Loucy (cell line): ENCODE data around the gene TADA1.
A peak's percentile ranks its signal among the peaks of the same experiment; 100 is the strongest.

Experiments used
- H2AFZ ChIP-seq: fragments of 200-600 bp; sonication (generic); 2 replicates; pipeline ENCODE4 v1.6.0; 2016; ENCODE audit warnings: antibody characterized with exemption, mild to moderate bottlenecking, low read length, moderate library complexity
- H3F3A ChIP-seq: fragments of 200-600 bp; 2 replicates; pipeline ENCODE4 v1.6.0; 2016; ENCODE audit warnings: antibody characterized with exemption, low read depth, mild to moderate bottlenecking
- H3K27me3 ChIP-seq: fragments of 200-600 bp; sonication (generic); 2 replicates; pipeline ENCODE4 v1.6.1; 2014; ENCODE audit warnings: low read length, mild to moderate bottlenecking; ENCODE audit not compliant: insufficient read depth, poor library complexity, severe bottlenecking
- H3K36me3 ChIP-seq: fragments of 200-600 bp; sonication (generic); 2 replicates; pipeline ENCODE4 v1.6.1; 2016; ENCODE audit warnings: low read length; ENCODE audit not compliant: insufficient read depth
- H3K4me1 ChIP-seq: fragments of 200-600 bp; sonication (generic); 2 replicates; pipeline ENCODE4 v1.5.1; 2014; ENCODE audit warnings: low read length, mild to moderate bottlenecking; ENCODE audit not compliant: insufficient read depth, poor library complexity, severe bottlenecking
- H3K4me2 ChIP-seq: fragments of 200-600 bp; sonication (generic); 2 replicates; pipeline ENCODE4 v1.6.0; 2014; ENCODE audit warnings: antibody characterized with exemption, low read length, low read depth, mild to moderate bottlenecking; ENCODE audit not compliant: poor library complexity, severe bottlenecking
- H3K4me3 ChIP-seq: fragments of 200-600 bp; sonication (generic); 2 replicates; pipeline ENCODE4 v1.5.1; 2014; ENCODE audit warnings: low read length, mild to moderate bottlenecking, mixed read lengths; ENCODE audit not compliant: poor library complexity, severe bottlenecking
- H3K79me2 ChIP-seq: fragments of 200-600 bp; sonication (generic); 2 replicates; pipeline ENCODE4 v1.6.1; 2014; ENCODE audit warnings: low read length; ENCODE audit not compliant: insufficient read depth
- H3K9ac ChIP-seq: fragments of 200-600 bp; sonication (generic); 2 replicates; pipeline ENCODE4 v1.6.0; 2014; ENCODE audit warnings: mild to moderate bottlenecking, low read depth, low read length, moderate library complexity; ENCODE audit not compliant: poor library complexity, severe bottlenecking
- H3K9me2 ChIP-seq: fragments of 200-600 bp; sonication (generic); replicated peaks from 2 replicates; pipeline ENCODE4 v1.6.1; 2016; ENCODE audit warnings: low read depth, low read length, mixed read lengths
- H3K9me3 ChIP-seq: fragments of 200-600 bp; sonication (generic); 2 replicates; pipeline ENCODE4 v1.6.1; 2014; ENCODE audit warnings: mild to moderate bottlenecking, antibody characterized with exemption, low read length, low read depth; ENCODE audit not compliant: insufficient read depth
- H4K20me1 ChIP-seq: fragments of 200-600 bp; sonication (generic); 2 replicates; pipeline ENCODE4 v1.6.0; 2014; ENCODE audit warnings: antibody characterized with exemption, low read length, mild to moderate bottlenecking; ENCODE audit not compliant: insufficient read depth, poor library complexity, severe bottlenecking
- CTCF ChIP-seq: fragments of 200-600 bp; sonication (generic); conservative IDR thresholded peaks from 2 replicates; pipeline ENCODE4 v1.5.1; 2014; ENCODE audit warnings: mild to moderate bottlenecking, antibody characterized with exemption, low read length
- EZH2phosphoT487 ChIP-seq: fragments of 200-600 bp; IDR thresholded peaks from 2 replicates; pipeline ENCODE4 v1.6.1; 2018; ENCODE audit warnings: antibody characterized with exemption, mild to moderate bottlenecking, moderate library complexity, borderline replicate concordance

Gene TADA1

GRCh38 chr1:166905136-166905535 lies 29.1 kb upstream of the TADA1 start:
- H4K20me1 ChIP-seq = no peaks in the 10 kb centered on the region
- no peaks in the 10 kb centered on the region for H3K9me2 ChIP-seq
- peaks cover 4% of the 10 kb centered on the region; the same call in 1 of the 2 replicates for H3F3A ChIP-seq
- no peak overlapping the region for H3K4me3 ChIP-seq
- TF ChIP-seq CTCF (no peak), EZH2phosphoT487 (no peak)
- peaks cover 32% of the 10 kb centered on the region for H3K4me1 ChIP-seq
- no peaks in the 10 kb centered on the region for H3K79me2 ChIP-seq
- H3K36me3 ChIP-seq = no peaks in the 10 kb centered on the region
- H3K4me2 ChIP-seq = no peak overlapping the region
- H2AFZ ChIP-seq = no peak overlapping the region
- H3K27me3 ChIP-seq = no peaks in the 10 kb centered on the region
- H3K9me3 ChIP-seq = no peaks in the 10 kb centered on the region
- no peak overlapping the region for H3K9ac ChIP-seq

- no peak overlapping the region for H2AFZ ChIP-seq
- H3K36me3 ChIP-seq = no peaks in the 10 kb centered on the region
- H3K4me2 ChIP-seq = peak overlapping the region; percentile 40
- H3K27me3 ChIP-seq = no peaks in the 10 kb centered on the region
- H3K9ac ChIP-seq = no peak overlapping the region
- TF ChIP-seq EZH2phosphoT487 = no peak
- TF ChIP-seq CTCF = no peak
- no peak overlapping the region for H3K4me3 ChIP-seq
- H3K4me1 ChIP-seq = peaks cover 32% of the 10 kb centered on the region
- H4K20me1 ChIP-seq = no peaks in the 10 kb centered on the region
- no peaks in the 10 kb centered on the region for H3K9me2 ChIP-seq
- H3K9me3 ChIP-seq = no peaks in the 10 kb centered on the region
- no peaks in the 10 kb centered on the region for H3K79me2 ChIP-seq
- peaks cover 4% of the 10 kb centered on the region; the same call in 1 of the 2 replicates for H3F3A ChIP-seq
Observed at GRCh38 chr1:166903232-166903631, 27.2 kb upstream of the TADA1 start.

GRCh38 chr1:166902279-166902678 lies 26.2 kb upstream of the TADA1 start:
- peak; percentile 35; the same call in 1 of the 2 replicates for TF ChIP-seq CTCF
- TF ChIP-seq EZH2phosphoT487 = no peak
- Histone ChIP-seq H2AFZ (peak overlapping the region; percentile 64; the same call in 1 of the 2 replicates), H3K4me2 (peak overlapping the region; percentile 40), H3K9me2 (no peaks in the 10 kb centered on the region), H3K9ac (peak overlapping the region; percentile 51), H3K9me3 (peaks cover 7% of the 10 kb centered on the region), H3K36me3 (no peaks in the 10 kb centered on the region), H3K4me3 (peak overlapping the region; percentile 14), H3K4me1 (peaks cover 27% of the 10 kb centered on the region), H3K27me3 (no peaks in the 10 kb centered on the region), H3K79me2 (no peaks in the 10 kb centered on the region), H3F3A (peaks cover 4% of the 10 kb centered on the region; the same call in 1 of the 2 replicates), H4K20me1 (no peaks in the 10 kb centered on the region)
